Glutamatergic neuron (in vitro differentiated cells): ENCODE measurements around the gene RAB40C. TPM values are rescaled to one million over a fixed set of nuclear protein-coding genes. Genes with fewer than 3 reads are reported as not detected.

Experiments used
- DNase-seq: peaks from one replicate; pipeline ENCODE4 v3.0.0; 2022
- H3K27ac Mint-ChIP-seq: one replicate; pipeline ENCODE4 v1.8.0; 2020; ENCODE audit warnings: mild to moderate bottlenecking, mixed read lengths, inconsistent platforms; ENCODE audit not compliant: unreplicated experiment
- H3K27me3 Mint-ChIP-seq: one replicate; pipeline ENCODE4 v1.8.0; 2020; ENCODE audit warnings: mild to moderate bottlenecking, moderate library complexity, mixed read lengths, inconsistent platforms; ENCODE audit not compliant: unreplicated experiment
- H3K36me3 Mint-ChIP-seq: one replicate; pipeline ENCODE4 v1.8.0; 2020; ENCODE audit warnings: mild to moderate bottlenecking, mixed read lengths, inconsistent platforms; ENCODE audit not compliant: unreplicated experiment
- H3K4me1 Mint-ChIP-seq: one replicate; pipeline ENCODE4 v1.8.0; 2020; ENCODE audit warnings: mild to moderate bottlenecking, low read depth, mixed read lengths, inconsistent platforms; ENCODE audit not compliant: unreplicated experiment
- H3K4me3 Mint-ChIP-seq: one replicate; pipeline ENCODE4 v1.8.0; 2020; ENCODE audit warnings: mild to moderate bottlenecking, mixed read lengths, inconsistent platforms; ENCODE audit not compliant: unreplicated experiment
- H3K9me3 Mint-ChIP-seq: one replicate; pipeline ENCODE4 v1.8.0; 2020; ENCODE audit warnings: mild to moderate bottlenecking, moderate library complexity, mixed read lengths, inconsistent platforms; ENCODE audit not compliant: unreplicated experiment
- CTCF ChIP-seq: fragments of 200-600 bp; sonication (generic); IDR thresholded peaks from one replicate; pipeline ENCODE4 v1.5.0; 2021; ENCODE audit not compliant: partially characterized antibody, unreplicated experiment
- total RNA-seq: library from RNA; stranded (reverse); fragmentation: NEBNext Ultra II Directional; extraction: Animal tissue kit (Norgen Biotek cat#: 25700); gene quantifications from one replicate; pipeline ENCODE4 v1.2.1, GENCODE V29; 2021; ENCODE audit not compliant: unreplicated experiment

RAB40C gene
- total RNA-seq, 1 donor from 2014 or later = 48.3 TPM

GRCh38 chr16:580946-581498 lies 8.8 kb upstream of the RAB40C start:
- TF ChIP-seq CTCF = no peak
- no peak overlapping the region for H3K27ac Mint-ChIP-seq
- H3K4me3 Mint-ChIP-seq = no peak overlapping the region
- peaks cover 4% of the 10 kb centered on the region for H3K27me3 Mint-ChIP-seq
- H3K36me3 Mint-ChIP-seq = no peaks in the 10 kb centered on the region
- no peak for DNase-seq
- peaks cover 3% of the 10 kb centered on the region for H3K9me3 Mint-ChIP-seq
- peaks cover 3% of the 10 kb centered on the region for H3K4me1 Mint-ChIP-seq

GRCh38 chr16:582218-582613 lies 7.7 kb upstream of the RAB40C start:
- no peak overlapping the region for H3K4me3 Mint-ChIP-seq
- no peak overlapping the region for H3K27ac Mint-ChIP-seq
- TF ChIP-seq CTCF = no peak
- H3K36me3 Mint-ChIP-seq = no peaks in the 10 kb centered on the region
- H3K4me1 Mint-ChIP-seq = no peaks in the 10 kb centered on the region
- H3K9me3 Mint-ChIP-seq = peaks cover 3% of the 10 kb centered on the region
- DNase-seq = no peak
- H3K27me3 Mint-ChIP-seq = peaks cover 4% of the 10 kb centered on the region

GRCh38 chr16:582614-583331 lies 7.1 kb upstream of the RAB40C start:
- Mint-ChIP-seq H3K36me3 (no peaks in the 10 kb centered on the region), H3K4me1 (no peaks in the 10 kb centered on the region), H3K9me3 (peaks cover 6% of the 10 kb centered on the region), H3K27me3 (peaks cover 5% of the 10 kb centered on the region), H3K4me3 (no peak overlapping the region), H3K27ac (no peak overlapping the region)
- no peak for TF ChIP-seq CTCF
- DNase-seq = no peak

- H3K9me3 Mint-ChIP-seq = peaks cover 9% of the 10 kb centered on the region
Measured at GRCh38 chr16:583470-583814, 6.4 kb upstream of the RAB40C start.

More at GRCh38 chr16:583470-583814, 6.4 kb upstream of the RAB40C start:
- Mint-ChIP-seq H3K27me3 (peaks cover 7% of the 10 kb centered on the region), H3K4me1 (no peaks in the 10 kb centered on the region), H3K4me3 (no peak overlapping the region), H3K36me3 (no peaks in the 10 kb centered on the region), H3K27ac (no peak overlapping the region)
- no peak for TF ChIP-seq CTCF
- no peak for DNase-seq
